IPS-18a (cell line): ENCODE data around the gene KCNA1.

ENCODE experiments used
- H3K27ac ChIP-seq: one replicate; pipeline ENCODE4 v1.5.1; 2013; ENCODE audit warnings: low read length
- H3K27me3 ChIP-seq: one replicate; pipeline ENCODE4 v1.6.1; 2013; ENCODE audit warnings: mild to moderate bottlenecking, low read length; ENCODE audit not compliant: control insufficient read depth, insufficient read depth
- H3K36me3 ChIP-seq: one replicate; pipeline ENCODE4 v1.6.1; 2013; ENCODE audit warnings: low read depth, low read length; ENCODE audit not compliant: control insufficient read depth
- H3K4me1 ChIP-seq: one replicate; pipeline ENCODE4 v1.6.1; 2013; ENCODE audit warnings: low read depth, low read length; ENCODE audit not compliant: control insufficient read depth
- H3K4me3 ChIP-seq: one replicate; pipeline ENCODE4 v1.5.1; 2013; ENCODE audit warnings: low read length
- H3K9ac ChIP-seq: one replicate; pipeline ENCODE4 v1.6.1; 2013; ENCODE audit warnings: mild to moderate bottlenecking, low read length, moderate library complexity
- H3K9me3 ChIP-seq: one replicate; pipeline ENCODE4 v1.6.1; 2013; ENCODE audit warnings: low read depth, low read length; ENCODE audit not compliant: control insufficient read depth

Gene KCNA1

GRCh38 chr12:4951083-4951482, 41.4 kb downstream of the KCNA1 start:
- H3K9me3 ChIP-seq, result no peaks in the 10 kb centered on the region
- H3K27ac ChIP-seq, result no peak overlapping the region
- no peaks in the 10 kb centered on the region for H3K4me1 ChIP-seq
- H3K9ac ChIP-seq, result no peak overlapping the region
- H3K4me3 ChIP-seq, result no peak overlapping the region
- H3K36me3 ChIP-seq, result no peaks in the 10 kb centered on the region
- H3K27me3 ChIP-seq, result peaks cover 35% of the 10 kb centered on the region

- Histone ChIP-seq H3K9ac (no peak overlapping the region), H3K36me3 (no peaks in the 10 kb centered on the region), H3K4me3 (no peak overlapping the region), H3K9me3 (no peaks in the 10 kb centered on the region), H3K27me3 (peaks cover 35% of the 10 kb centered on the region), H3K27ac (no peak overlapping the region), H3K4me1 (no peaks in the 10 kb centered on the region)
Observed at GRCh38 chr12:4951601-4952000, 41.9 kb downstream of the KCNA1 start.

- no peak overlapping the region for H3K4me3 ChIP-seq
- no peaks in the 10 kb centered on the region for H3K36me3 ChIP-seq
- H3K27ac ChIP-seq, result no peak overlapping the region
- H3K27me3 ChIP-seq, result peaks cover 30% of the 10 kb centered on the region
- H3K9me3 ChIP-seq, result no peaks in the 10 kb centered on the region
- no peak overlapping the region for H3K9ac ChIP-seq
- no peaks in the 10 kb centered on the region for H3K4me1 ChIP-seq
Observed at GRCh38 chr12:4954621-4955354, 45.1 kb downstream of the KCNA1 start.

GRCh38 chr12:4956054-4956453, 46.3 kb downstream of the KCNA1 start:
- no peaks in the 10 kb centered on the region for H3K36me3 ChIP-seq
- no peaks in the 10 kb centered on the region for H3K9me3 ChIP-seq
- no peak overlapping the region for H3K4me3 ChIP-seq
- no peak overlapping the region for H3K9ac ChIP-seq
- H3K27me3 ChIP-seq, result peaks cover 24% of the 10 kb centered on the region
- no peak overlapping the region for H3K27ac ChIP-seq
- no peaks in the 10 kb centered on the region for H3K4me1 ChIP-seq

- H3K27me3 ChIP-seq, result peaks cover 19% of the 10 kb centered on the region
Observed at GRCh38 chr12:4956968-4957367, 47.3 kb downstream of the KCNA1 start.

GRCh38 chr12:4957761-4958160, 48.1 kb downstream of the KCNA1 start:
- H3K27me3 ChIP-seq, result peaks cover 11% of the 10 kb centered on the region
- H3K36me3 ChIP-seq, result no peaks in the 10 kb centered on the region
- H3K27ac ChIP-seq, result no peak overlapping the region
- no peaks in the 10 kb centered on the region for H3K9me3 ChIP-seq
- no peaks in the 10 kb centered on the region for H3K4me1 ChIP-seq
- H3K4me3 ChIP-seq, result no peak overlapping the region
- H3K9ac ChIP-seq, result no peak overlapping the region

More at GRCh38 chr12:4956968-4957367, 47.3 kb downstream of the KCNA1 start:
- no peaks in the 10 kb centered on the region for H3K9me3 ChIP-seq
- no peaks in the 10 kb centered on the region for H3K4me1 ChIP-seq
- H3K4me3 ChIP-seq, result no peak overlapping the region
- H3K9ac ChIP-seq, result no peak overlapping the region
- H3K27ac ChIP-seq, result no peak overlapping the region
- H3K36me3 ChIP-seq, result no peaks in the 10 kb centered on the region

GRCh38 chr12:4958697-4959375, 49.1 kb downstream of the KCNA1 start:
- H3K27ac ChIP-seq, result no peak overlapping the region
- peaks cover 4% of the 10 kb centered on the region for H3K27me3 ChIP-seq
- no peaks in the 10 kb centered on the region for H3K36me3 ChIP-seq

GRCh38 chr12:4959381-4959780, 49.7 kb downstream of the KCNA1 start:
- H3K9me3 ChIP-seq, result no peaks in the 10 kb centered on the region
- no peaks in the 10 kb centered on the region for H3K27me3 ChIP-seq
- no peaks in the 10 kb centered on the region for H3K4me1 ChIP-seq
- no peak overlapping the region for H3K9ac ChIP-seq
- H3K36me3 ChIP-seq, result no peaks in the 10 kb centered on the region
- no peak overlapping the region for H3K27ac ChIP-seq
- H3K4me3 ChIP-seq, result no peak overlapping the region

More at GRCh38 chr12:4958697-4959375, 49.1 kb downstream of the KCNA1 start:
- Histone ChIP-seq H3K4me3 (no peak overlapping the region), H3K9ac (no peak overlapping the region), H3K4me1 (no peaks in the 10 kb centered on the region), H3K9me3 (no peaks in the 10 kb centered on the region)

GRCh38 chr12:4960030-4960429, 50.3 kb downstream of the KCNA1 start:
- no peak overlapping the region for H3K27ac ChIP-seq
- H3K9ac ChIP-seq, result no peak overlapping the region

GRCh38 chr12:4960547-4960946, 50.8 kb downstream of the KCNA1 start:
- no peak overlapping the region for H3K9ac ChIP-seq
- H3K9me3 ChIP-seq, result no peaks in the 10 kb centered on the region
- no peaks in the 10 kb centered on the region for H3K4me1 ChIP-seq
- no peaks in the 10 kb centered on the region for H3K27me3 ChIP-seq
- H3K36me3 ChIP-seq, result no peaks in the 10 kb centered on the region
- no peak overlapping the region for H3K4me3 ChIP-seq
- H3K27ac ChIP-seq, result no peak overlapping the region

More at GRCh38 chr12:4960030-4960429, 50.3 kb downstream of the KCNA1 start:
- no peaks in the 10 kb centered on the region for H3K9me3 ChIP-seq
- H3K27me3 ChIP-seq, result no peaks in the 10 kb centered on the region
- no peaks in the 10 kb centered on the region for H3K4me1 ChIP-seq
- no peak overlapping the region for H3K4me3 ChIP-seq
- H3K36me3 ChIP-seq, result no peaks in the 10 kb centered on the region

GRCh38 chr12:4961311-4961710, 51.6 kb downstream of the KCNA1 start:
- Histone ChIP-seq H3K27me3 (no peaks in the 10 kb centered on the region), H3K27ac (no peak overlapping the region), H3K36me3 (no peaks in the 10 kb centered on the region), H3K9ac (no peak overlapping the region), H3K4me1 (no peaks in the 10 kb centered on the region), H3K9me3 (no peaks in the 10 kb centered on the region), H3K4me3 (no peak overlapping the region)
